ENCODE data around the gene PARP3.

DNA sequence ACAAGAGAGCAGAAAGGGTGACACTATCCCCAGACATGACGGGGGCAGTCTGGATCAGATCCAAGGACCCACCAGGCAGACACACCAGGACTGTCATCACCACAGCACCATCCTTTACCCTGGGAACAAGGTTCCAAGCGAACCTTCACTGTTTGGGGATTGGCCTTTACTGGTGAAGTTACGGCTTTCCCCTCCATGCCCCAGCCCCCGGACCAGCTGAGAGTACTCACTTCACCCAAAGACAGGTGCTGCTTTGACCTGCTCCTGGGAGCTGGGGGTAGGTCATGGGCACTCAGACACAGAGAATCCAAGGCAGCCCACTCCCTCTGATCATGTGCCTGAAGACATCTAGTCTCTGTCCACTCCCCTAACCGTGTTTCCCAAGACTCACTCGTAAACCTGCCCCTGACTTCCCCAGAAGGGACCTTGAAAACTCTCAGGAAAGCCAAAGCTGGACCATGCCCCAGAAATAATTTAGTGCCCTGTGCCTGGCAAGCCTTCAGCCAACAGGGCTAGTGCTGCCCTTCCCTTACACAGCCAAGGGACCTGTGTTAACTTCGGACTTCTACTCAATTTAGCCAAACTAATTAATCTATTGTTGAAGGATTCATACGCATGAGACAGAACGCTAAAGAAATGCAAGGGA lies 3.3 kb upstream of the PARP3 start:
- TF ChIP-seq, protein P1, sequence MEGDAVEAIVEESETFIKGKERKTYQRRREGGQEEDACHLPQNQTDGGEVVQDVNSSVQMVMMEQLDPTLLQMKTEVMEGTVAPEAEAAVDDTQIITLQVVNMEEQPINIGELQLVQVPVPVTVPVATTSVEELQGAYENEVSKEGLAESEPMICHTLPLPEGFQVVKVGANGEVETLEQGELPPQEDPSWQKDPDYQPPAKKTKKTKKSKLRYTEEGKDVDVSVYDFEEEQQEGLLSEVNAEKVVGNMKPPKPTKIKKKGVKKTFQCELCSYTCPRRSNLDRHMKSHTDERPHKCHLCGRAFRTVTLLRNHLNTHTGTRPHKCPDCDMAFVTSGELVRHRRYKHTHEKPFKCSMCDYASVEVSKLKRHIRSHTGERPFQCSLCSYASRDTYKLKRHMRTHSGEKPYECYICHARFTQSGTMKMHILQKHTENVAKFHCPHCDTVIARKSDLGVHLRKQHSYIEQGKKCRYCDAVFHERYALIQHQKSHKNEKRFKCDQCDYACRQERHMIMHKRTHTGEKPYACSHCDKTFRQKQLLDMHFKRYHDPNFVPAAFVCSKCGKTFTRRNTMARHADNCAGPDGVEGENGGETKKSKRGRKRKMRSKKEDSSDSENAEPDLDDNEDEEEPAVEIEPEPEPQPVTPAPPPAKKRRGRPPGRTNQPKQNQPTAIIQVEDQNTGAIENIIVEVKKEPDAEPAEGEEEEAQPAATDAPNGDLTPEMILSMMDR (IDR thresholded peaks at IDR 0.05 in 2 of 3, conservative IDR thresholded peaks at IDR 0.05 in 1 of 3; ENCODE audit: control insufficient read depth in 2 of 3, extremely low read depth in 1 of 3, insufficient read depth in 1 of 3, low read depth in 3 of 3, low read length in 3 of 3): no peak
- TF ChIP-seq EZH2 (IDR thresholded peaks at IDR 0.05; ENCODE audit: borderline replicate concordance, control insufficient read depth, low read depth, low read length): no peak
- TF ChIP-seq POLR2A (IDR thresholded peaks at IDR 0.05; ENCODE audit: low read depth, low read length): no peak
- no peak for TF ChIP-seq BACH1 (IDR thresholded peaks at IDR 0.05; ENCODE audit: borderline replicate concordance)
- no peak for TF ChIP-seq ZNF274 (IDR thresholded peaks at IDR 0.05; ENCODE audit: insufficient read depth, insufficient read length)
- TF ChIP-seq, protein P2, sequence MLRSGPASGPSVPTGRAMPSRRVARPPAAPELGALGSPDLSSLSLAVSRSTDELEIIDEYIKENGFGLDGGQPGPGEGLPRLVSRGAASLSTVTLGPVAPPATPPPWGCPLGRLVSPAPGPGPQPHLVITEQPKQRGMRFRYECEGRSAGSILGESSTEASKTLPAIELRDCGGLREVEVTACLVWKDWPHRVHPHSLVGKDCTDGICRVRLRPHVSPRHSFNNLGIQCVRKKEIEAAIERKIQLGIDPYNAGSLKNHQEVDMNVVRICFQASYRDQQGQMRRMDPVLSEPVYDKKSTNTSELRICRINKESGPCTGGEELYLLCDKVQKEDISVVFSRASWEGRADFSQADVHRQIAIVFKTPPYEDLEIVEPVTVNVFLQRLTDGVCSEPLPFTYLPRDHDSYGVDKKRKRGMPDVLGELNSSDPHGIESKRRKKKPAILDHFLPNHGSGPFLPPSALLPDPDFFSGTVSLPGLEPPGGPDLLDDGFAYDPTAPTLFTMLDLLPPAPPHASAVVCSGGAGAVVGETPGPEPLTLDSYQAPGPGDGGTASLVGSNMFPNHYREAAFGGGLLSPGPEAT (IDR thresholded peaks at IDR 0.05; ENCODE audit: low read depth): no peak
- TF ChIP-seq, protein P3, sequence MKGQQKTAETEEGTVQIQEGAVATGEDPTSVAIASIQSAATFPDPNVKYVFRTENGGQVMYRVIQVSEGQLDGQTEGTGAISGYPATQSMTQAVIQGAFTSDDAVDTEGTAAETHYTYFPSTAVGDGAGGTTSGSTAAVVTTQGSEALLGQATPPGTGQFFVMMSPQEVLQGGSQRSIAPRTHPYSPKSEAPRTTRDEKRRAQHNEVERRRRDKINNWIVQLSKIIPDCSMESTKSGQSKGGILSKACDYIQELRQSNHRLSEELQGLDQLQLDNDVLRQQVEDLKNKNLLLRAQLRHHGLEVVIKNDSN (IDR thresholded peaks at IDR 0.05; ENCODE audit: borderline replicate concordance, extremely low read length, insufficient read depth, low read depth, low read length): no peak

Data from GM12878 (cell line).